H9 (cell line): ENCODE data around the gene NIPAL1. TPM values are rescaled to one million over a fixed set of nuclear protein-coding genes. Genes with fewer than 3 reads are reported as not detected.

ENCODE experiments used
- DNase-seq: peaks from one replicate; pipeline ENCODE4 v3.0.0-alpha.2; 2017
- H2AFZ ChIP-seq: one replicate; pipeline ENCODE4 v1.6.1; 2013; ENCODE audit warnings: mild to moderate bottlenecking, low read length, control low read depth, moderate library complexity
- H2AK5ac ChIP-seq: 2 replicates; pipeline ENCODE4 v1.6.1; 2013; ENCODE audit warnings: low read length, control low read depth, mixed read lengths; ENCODE audit not compliant: insufficient read length
- H2BK120ac ChIP-seq: one replicate; pipeline ENCODE4 v1.6.1; 2013; ENCODE audit warnings: low read depth, mild to moderate bottlenecking, low read length, control low read depth, inconsistent platforms; ENCODE audit not compliant: poor library complexity, severe bottlenecking
- H2BK12ac ChIP-seq: 2 replicates; pipeline ENCODE4 v1.6.1; 2013; ENCODE audit warnings: low read length, control low read depth, mixed read lengths, low read depth; ENCODE audit not compliant: insufficient read length
- H2BK15ac ChIP-seq: 2 replicates; pipeline ENCODE4 v1.6.1; 2013; ENCODE audit warnings: low read depth, low read length, control low read depth
- H2BK20ac ChIP-seq: one replicate; pipeline ENCODE4 v1.6.1; 2013; ENCODE audit warnings: low read depth, mild to moderate bottlenecking, low read length, control low read depth, inconsistent platforms; ENCODE audit not compliant: poor library complexity, severe bottlenecking
- H2BK5ac ChIP-seq: 2 replicates; pipeline ENCODE4 v1.6.1; 2013; ENCODE audit warnings: low read length, control low read depth, mixed read lengths; ENCODE audit not compliant: insufficient read length
- H3K14ac ChIP-seq: 2 replicates; pipeline ENCODE4 v1.6.1; 2013; ENCODE audit warnings: low read length, control low read depth; ENCODE audit not compliant: insufficient read depth
- H3K18ac ChIP-seq: 2 replicates; pipeline ENCODE4 v1.6.1; 2013; ENCODE audit warnings: low read depth, mild to moderate bottlenecking, mixed read lengths, low read length, control low read depth; ENCODE audit not compliant: insufficient read length
- H3K23ac ChIP-seq: 2 replicates; pipeline ENCODE4 v1.6.1; 2013; ENCODE audit warnings: low read length, control low read depth, mixed read lengths, low read depth; ENCODE audit not compliant: insufficient read length
- H3K23me2 ChIP-seq: 2 replicates; pipeline ENCODE4 v1.6.1; 2013; ENCODE audit warnings: low read depth, mild to moderate bottlenecking, mixed read lengths, low read length, control low read depth; ENCODE audit not compliant: insufficient read length, poor library complexity, severe bottlenecking
- H3K27ac ChIP-seq: 2 replicates; pipeline ENCODE4 v1.5.1; 2013; ENCODE audit warnings: low read length, control low read depth, mixed read lengths, low read depth; ENCODE audit not compliant: insufficient read length
- H3K27me3 ChIP-seq: 2 replicates; pipeline ENCODE4 v1.6.1; 2013; ENCODE audit warnings: low read length, control low read depth, inconsistent platforms; ENCODE audit not compliant: insufficient read depth
- H3K4ac ChIP-seq: 2 replicates; pipeline ENCODE4 v1.6.1; 2013; ENCODE audit warnings: low read depth, mild to moderate bottlenecking, control low read depth, inconsistent platforms, low read length, moderate library complexity
- H3K4me1 ChIP-seq: 2 replicates; pipeline ENCODE4 v1.6.1; 2013; ENCODE audit warnings: low read length, control low read depth, inconsistent platforms; ENCODE audit not compliant: insufficient read depth
- H3K4me2 ChIP-seq: 2 replicates; pipeline ENCODE4 v1.6.1; 2013; ENCODE audit warnings: low read length, control low read depth, mixed read lengths; ENCODE audit not compliant: insufficient read length, insufficient read depth
- H3K56ac ChIP-seq: 2 replicates; pipeline ENCODE4 v1.6.1; 2013; ENCODE audit warnings: low read depth, mild to moderate bottlenecking, mixed read lengths, low read length, control low read depth; ENCODE audit not compliant: insufficient read length
- H3K79me1 ChIP-seq: 2 replicates; pipeline ENCODE4 v1.6.1; 2013; ENCODE audit warnings: low read depth, mild to moderate bottlenecking, moderate library complexity, low read length, control low read depth, inconsistent platforms; ENCODE audit not compliant: insufficient read depth, poor library complexity, severe bottlenecking
- H3K79me2 ChIP-seq: 2 replicates; pipeline ENCODE4 v1.6.1; 2013; ENCODE audit warnings: low read length, control low read depth, inconsistent platforms; ENCODE audit not compliant: insufficient read depth
- H3K9ac ChIP-seq: 2 replicates; pipeline ENCODE4 v1.6.1; 2013; ENCODE audit warnings: low read length, control low read depth, mixed read lengths; ENCODE audit not compliant: insufficient read length; ENCODE audit errors: extremely low read depth
- H3K9me3 ChIP-seq: one replicate; pipeline ENCODE4 v1.6.1; 2013; ENCODE audit warnings: low read depth, low read length, inconsistent platforms; ENCODE audit not compliant: control insufficient read depth
- H3T11ph ChIP-seq: one replicate; pipeline ENCODE4 v1.6.1; 2013; ENCODE audit warnings: mild to moderate bottlenecking, low read length, control low read depth, inconsistent platforms
- H4K20me1 ChIP-seq: one replicate; pipeline ENCODE4 v1.6.1; 2013; ENCODE audit not compliant: control insufficient read depth, insufficient read length, insufficient read depth
- H4K5ac ChIP-seq: 2 replicates; pipeline ENCODE4 v1.6.1; 2013; ENCODE audit warnings: low read depth, mild to moderate bottlenecking, mixed read lengths, low read length, control low read depth; ENCODE audit not compliant: insufficient read length
- H4K8ac ChIP-seq: replicated peaks from 2 replicates; pipeline ENCODE4 v1.6.1; 2013; ENCODE audit warnings: low read length, control low read depth, mixed read lengths, low read depth; ENCODE audit not compliant: insufficient read length
- H4K91ac ChIP-seq: 2 replicates; pipeline ENCODE4 v1.6.1; 2013; ENCODE audit warnings: low read depth, mild to moderate bottlenecking, moderate library complexity, mixed read lengths, low read length, control low read depth; ENCODE audit not compliant: insufficient read length
- H3K27ac Mint-ChIP-seq, 3 experiments: 2 replicates in 2 of 3; 3 replicates in 1 of 3; pipeline ENCODE4 v1.8.0; 2020 to 2021; ENCODE audit warnings: mixed read lengths in 3 of 3, mild to moderate bottlenecking in 1 of 3, moderate library complexity in 1 of 3
- H3K27me3 Mint-ChIP-seq: 2 replicates; pipeline ENCODE4 v1.8.0; 2021; ENCODE audit warnings: low read depth, mild to moderate bottlenecking, moderate library complexity, mixed read lengths
- H3K36me3 Mint-ChIP-seq, 3 experiments: 2 replicates in 2 of 3; 3 replicates in 1 of 3; pipeline ENCODE4 v1.8.0; 2020 to 2021; ENCODE audit warnings: low read depth in 3 of 3, mixed read lengths in 3 of 3; ENCODE audit not compliant: insufficient read depth in 1 of 3
- H3K4me1 Mint-ChIP-seq, 2 experiments: 2 replicates each; pipeline ENCODE4 v1.8.0; 2020; ENCODE audit warnings: mixed read lengths in 2 of 2
- H3K4me3 Mint-ChIP-seq, 2 experiments: 2 replicates in 1 of 2; 3 replicates in 1 of 2; pipeline ENCODE4 v1.8.0; 2020 to 2021; ENCODE audit warnings: mild to moderate bottlenecking in 2 of 2, mixed read lengths in 2 of 2, moderate library complexity in 1 of 2
- H3K9me3 Mint-ChIP-seq, 2 experiments: 2 replicates in 1 of 2; 3 replicates in 1 of 2; pipeline ENCODE4 v1.8.0; 2020; ENCODE audit warnings: mild to moderate bottlenecking in 2 of 2, mixed read lengths in 2 of 2, moderate library complexity in 1 of 2
- CTCF ChIP-seq: fragments of 200-600 bp; sonication (generic); conservative IDR thresholded peaks from 3 replicates; pipeline ENCODE4 v1.8.0; 2021; ENCODE audit warnings: antibody characterized with exemption, mild to moderate bottlenecking
- WGBS: extraction: QIAGEN DNeasy Blood & Tissue Kit; methylation state at CpG from one replicate; pipeline ENCODE4 v1.1.7; 2013; ENCODE audit warnings: missing lambda C conversion rate, low lambda C conversion rate, mixed read lengths; ENCODE audit not compliant: insufficient read length; ENCODE audit errors: extremely low coverage; 5-methylcytosine and 5-hydroxymethylcytosine counted together
- total RNA-seq: library from RNA; stranded (reverse); gene quantifications from 2 replicates; pipeline ENCODE4 v1.2.1, GENCODE V29; 2021

NIPAL1 gene
- total RNA-seq, 1 experiment from 2014 or later: 16.9 TPM

- Histone ChIP-seq H3K27ac (no peak overlapping the region), H4K91ac (no peak overlapping the region), H3K79me2 (no peaks in the 10 kb centered on the region), H3K9ac (no peak overlapping the region), H4K20me1 (no peaks in the 10 kb centered on the region), H3K56ac (no peak overlapping the region), H3K27me3 (no peaks in the 10 kb centered on the region), H3T11ph (no peak overlapping the region), H2BK5ac (no peak overlapping the region), H3K18ac (no peak overlapping the region), H4K5ac (no peak overlapping the region), H4K8ac (no peak overlapping the region), H3K23me2 (no peaks in the 10 kb centered on the region), H3K4me1 (peaks cover 4% of the 10 kb centered on the region; the same call in 1 of the 2 replicates), H3K4ac (no peak overlapping the region), H2AFZ (no peak overlapping the region), H3K23ac (no peak overlapping the region), H3K14ac (no peak overlapping the region), H2BK120ac (no peak overlapping the region), H2BK20ac (no peak overlapping the region), H2BK15ac (no peak overlapping the region), H3K79me1 (no peaks in the 10 kb centered on the region), H3K4me2 (no peak overlapping the region), H3K9me3 (no peaks in the 10 kb centered on the region), H2BK12ac (no peak overlapping the region), H2AK5ac (no peak overlapping the region)
- Mint-ChIP-seq H3K4me1 (peaks cover 26 to 30% of the 10 kb centered on the region in 2 experiments), H3K9me3 (peaks cover 0 to 2% of the 10 kb centered on the region in 2 experiments; a peak in 2 of 5 replicates), H3K4me3 (no peak overlapping the region), H3K27me3 (no peaks in the 10 kb centered on the region), H3K27ac (peak overlapping the region in 1 of 3 experiments; percentile 85; a peak in 3 of 7 replicates), H3K36me3 (peaks cover 12 to 27% (median 22%) of the 10 kb centered on the region in 3 experiments)
- no peak for TF ChIP-seq CTCF
- WGBS: no CpG with 5 or more reads among the region's 4 CpGs
- DNase-seq: no peak
Measured at GRCh38 chr4:48024522-48024921, 8.0 kb downstream of the NIPAL1 start.
